Measurements from ENCODE around the gene MGME1. TPM values are rescaled to one million over a fixed set of nuclear protein-coding genes. Genes with fewer than 3 reads are reported as not detected.

MGME1 gene
- total RNA-seq, 1 experiment from 2014 or later: 56.0 TPM

DNA sequence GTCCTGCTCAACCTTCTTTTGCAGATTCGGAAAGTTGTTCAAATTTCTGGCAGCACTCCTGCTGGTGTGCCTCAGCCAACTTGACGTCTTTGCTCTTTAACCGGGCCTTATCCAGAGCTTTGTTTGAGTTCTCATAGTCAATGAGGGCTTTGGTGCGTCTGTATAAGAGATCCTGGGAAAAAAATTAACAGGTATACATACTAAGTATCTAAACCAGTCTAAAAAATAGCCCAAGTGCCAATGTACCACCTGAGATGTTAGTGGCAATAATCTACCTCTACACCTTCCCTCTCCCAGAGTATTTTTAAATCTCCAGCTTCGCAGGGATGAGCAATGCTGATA lies 21.4 kb upstream of the MGME1 start:
- Mint-ChIP-seq H3K9me3 (no peaks in the 10 kb centered on the region), H3K27ac (0 out of 2 replicates have a peak overlapping the region, but pooled peaks have one; percentile 12), H3K27me3 (ENCODE audit: low read depth) (no peaks in the 10 kb centered on the region), H3K4me1 (peaks cover 13% of the 10 kb centered on the region), H3K36me3 (peaks cover 100% of the 10 kb centered on the region), H3K4me3 (no peak overlapping the region)
- no peak for ATAC-seq
- no peak for DNase-seq (ENCODE audit: low spot score)
- ChIA-PET CTCF (no interaction called here), POLR2A (no interaction called here)
- TF ChIP-seq GTF2I (CRISPR knock-in tag; conservative IDR thresholded peaks at IDR 0.05): no peak
- TF ChIP-seq, protein P1, sequence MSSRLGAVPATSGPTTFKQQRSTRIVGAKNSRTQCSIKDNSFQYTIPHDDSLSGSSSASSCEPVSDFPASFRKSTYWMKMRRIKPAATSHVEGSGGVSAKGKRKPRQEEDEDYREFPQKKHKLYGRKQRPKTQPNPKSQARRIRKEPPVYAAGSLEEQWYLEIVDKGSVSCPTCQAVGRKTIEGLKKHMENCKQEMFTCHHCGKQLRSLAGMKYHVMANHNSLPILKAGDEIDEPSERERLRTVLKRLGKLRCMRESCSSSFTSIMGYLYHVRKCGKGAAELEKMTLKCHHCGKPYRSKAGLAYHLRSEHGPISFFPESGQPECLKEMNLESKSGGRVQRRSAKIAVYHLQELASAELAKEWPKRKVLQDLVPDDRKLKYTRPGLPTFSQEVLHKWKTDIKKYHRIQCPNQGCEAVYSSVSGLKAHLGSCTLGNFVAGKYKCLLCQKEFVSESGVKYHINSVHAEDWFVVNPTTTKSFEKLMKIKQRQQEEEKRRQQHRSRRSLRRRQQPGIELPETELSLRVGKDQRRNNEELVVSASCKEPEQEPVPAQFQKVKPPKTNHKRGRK (CRISPR knock-in tag; IDR thresholded peaks at IDR 0.05; ENCODE audit: borderline replicate concordance): no peak

DNA sequence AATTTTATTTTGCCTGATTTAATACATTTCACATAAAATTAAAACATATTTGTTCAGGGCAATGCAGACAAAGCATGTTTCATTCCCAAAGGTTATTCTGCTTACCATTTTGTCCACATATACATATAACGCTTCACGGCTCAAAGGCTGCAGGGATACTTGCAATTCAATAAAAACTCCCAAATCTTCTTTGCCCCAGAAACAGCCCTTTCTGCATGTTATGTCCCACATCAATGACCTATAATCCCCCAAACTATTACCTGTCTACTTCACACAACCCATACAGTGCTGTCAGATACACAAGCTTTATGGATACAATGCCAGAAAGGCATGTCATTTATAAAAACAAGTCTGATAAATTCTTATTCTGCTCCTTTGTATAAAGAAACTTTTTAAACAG lies 20.4 kb upstream of the MGME1 start:
- ChIA-PET POLR2A (no interaction called here), CTCF (interaction anchor here (1.5 kb wide), 1 partner anchor 9 kb away, joined by 4 read pairs; no protein-coding TSS in a partner anchor)
- DNase-seq (ENCODE audit: low spot score) (no peak), ATAC-seq (no peak)
- H3K27ac Mint-ChIP-seq: 0 out of 2 replicates have a peak overlapping the region, but pooled peaks have one; percentile 16
- peaks cover 100% of the 10 kb centered on the region for H3K36me3 Mint-ChIP-seq
- H3K27me3 Mint-ChIP-seq (ENCODE audit: low read depth): no peaks in the 10 kb centered on the region
- no peak overlapping the region for H3K4me3 Mint-ChIP-seq
- peaks cover 11% of the 10 kb centered on the region for H3K4me1 Mint-ChIP-seq
- TF ChIP-seq ZNF232 (CRISPR knock-in tag; IDR thresholded peaks at IDR 0.05) (no peak), NFYB (CRISPR knock-in tag; conservative IDR thresholded peaks at IDR 0.05; ENCODE audit: low read depth) (no peak), CBFB (CRISPR knock-in tag; IDR thresholded peaks at IDR 0.05; ENCODE audit: low read depth) (no peak)
- TF ChIP-seq, protein P2, sequence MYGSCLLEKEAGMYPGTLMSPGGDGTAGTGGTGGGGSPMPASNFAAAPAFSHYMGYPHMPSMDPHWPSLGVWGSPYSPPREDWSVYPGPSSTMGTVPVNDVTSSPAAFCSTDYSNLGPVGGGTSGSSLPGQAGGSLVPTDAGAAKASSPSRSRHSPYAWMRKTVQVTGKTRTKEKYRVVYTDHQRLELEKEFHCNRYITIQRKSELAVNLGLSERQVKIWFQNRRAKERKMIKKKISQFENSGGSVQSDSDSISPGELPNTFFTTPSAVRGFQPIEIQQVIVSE (CRISPR knock-in tag; IDR thresholded peaks at IDR 0.05; ENCODE audit: borderline replicate concordance): no peak
- H3K9me3 Mint-ChIP-seq: no peaks in the 10 kb centered on the region

DNA sequence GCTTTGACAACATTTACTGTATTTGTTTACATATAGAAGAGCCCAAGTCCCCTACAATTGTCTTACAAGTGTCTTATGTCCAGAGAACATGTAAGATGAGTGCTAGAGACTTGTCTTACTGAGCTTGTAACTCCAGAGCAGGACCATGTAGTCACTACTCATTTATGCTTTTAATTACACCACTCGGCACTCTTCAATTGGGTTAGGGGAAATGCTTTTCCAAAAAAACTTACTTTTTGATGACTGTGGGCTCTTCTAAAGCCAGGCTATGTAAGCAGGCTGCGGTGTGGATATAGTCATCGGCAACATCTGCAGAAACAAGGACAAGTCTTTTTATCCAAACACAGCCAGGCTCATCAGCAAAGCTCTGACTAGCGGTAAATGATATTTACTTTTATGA lies 18.9 kb upstream of the MGME1 start:
- peaks cover 100% of the 10 kb centered on the region for H3K36me3 Mint-ChIP-seq
- ChIA-PET POLR2A (no interaction called here), CTCF (interaction anchor here (1.5 kb wide), 1 partner anchor 11 kb away, joined by 4 read pairs; no protein-coding TSS in a partner anchor)
- no peaks in the 10 kb centered on the region for H3K9me3 Mint-ChIP-seq
- DNase-seq (ENCODE audit: low spot score) (no peak), ATAC-seq (no peak)
- H3K4me1 Mint-ChIP-seq: peaks cover 2% of the 10 kb centered on the region; the same call in 1 of the 2 replicates
- H3K4me3 Mint-ChIP-seq: no peak overlapping the region
- no peaks in the 10 kb centered on the region for H3K27me3 Mint-ChIP-seq (ENCODE audit: low read depth)
- H3K27ac Mint-ChIP-seq: peak overlapping the region; percentile 26; the same call in 1 of the 2 replicates
- no peak for TF ChIP-seq NR2C2 (CRISPR knock-in tag; IDR thresholded peaks at IDR 0.05)
- TF ChIP-seq NR1H2 (CRISPR knock-in tag; IDR thresholded peaks at IDR 0.05): no peak
- TF ChIP-seq GTF2I (CRISPR knock-in tag; conservative IDR thresholded peaks at IDR 0.05): no peak
- TF ChIP-seq, protein P3, sequence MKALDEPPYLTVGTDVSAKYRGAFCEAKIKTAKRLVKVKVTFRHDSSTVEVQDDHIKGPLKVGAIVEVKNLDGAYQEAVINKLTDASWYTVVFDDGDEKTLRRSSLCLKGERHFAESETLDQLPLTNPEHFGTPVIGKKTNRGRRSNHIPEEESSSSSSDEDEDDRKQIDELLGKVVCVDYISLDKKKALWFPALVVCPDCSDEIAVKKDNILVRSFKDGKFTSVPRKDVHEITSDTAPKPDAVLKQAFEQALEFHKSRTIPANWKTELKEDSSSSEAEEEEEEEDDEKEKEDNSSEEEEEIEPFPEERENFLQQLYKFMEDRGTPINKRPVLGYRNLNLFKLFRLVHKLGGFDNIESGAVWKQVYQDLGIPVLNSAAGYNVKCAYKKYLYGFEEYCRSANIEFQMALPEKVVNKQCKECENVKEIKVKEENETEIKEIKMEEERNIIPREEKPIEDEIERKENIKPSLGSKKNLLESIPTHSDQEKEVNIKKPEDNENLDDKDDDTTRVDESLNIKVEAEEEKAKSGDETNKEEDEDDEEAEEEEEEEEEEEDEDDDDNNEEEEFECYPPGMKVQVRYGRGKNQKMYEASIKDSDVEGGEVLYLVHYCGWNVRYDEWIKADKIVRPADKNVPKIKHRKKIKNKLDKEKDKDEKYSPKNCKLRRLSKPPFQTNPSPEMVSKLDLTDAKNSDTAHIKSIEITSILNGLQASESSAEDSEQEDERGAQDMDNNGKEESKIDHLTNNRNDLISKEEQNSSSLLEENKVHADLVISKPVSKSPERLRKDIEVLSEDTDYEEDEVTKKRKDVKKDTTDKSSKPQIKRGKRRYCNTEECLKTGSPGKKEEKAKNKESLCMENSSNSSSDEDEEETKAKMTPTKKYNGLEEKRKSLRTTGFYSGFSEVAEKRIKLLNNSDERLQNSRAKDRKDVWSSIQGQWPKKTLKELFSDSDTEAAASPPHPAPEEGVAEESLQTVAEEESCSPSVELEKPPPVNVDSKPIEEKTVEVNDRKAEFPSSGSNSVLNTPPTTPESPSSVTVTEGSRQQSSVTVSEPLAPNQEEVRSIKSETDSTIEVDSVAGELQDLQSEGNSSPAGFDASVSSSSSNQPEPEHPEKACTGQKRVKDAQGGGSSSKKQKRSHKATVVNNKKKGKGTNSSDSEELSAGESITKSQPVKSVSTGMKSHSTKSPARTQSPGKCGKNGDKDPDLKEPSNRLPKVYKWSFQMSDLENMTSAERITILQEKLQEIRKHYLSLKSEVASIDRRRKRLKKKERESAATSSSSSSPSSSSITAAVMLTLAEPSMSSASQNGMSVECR (CRISPR knock-in tag; IDR thresholded peaks at IDR 0.05; ENCODE audit: borderline replicate concordance): no peak
- TF ChIP-seq, protein P4, sequence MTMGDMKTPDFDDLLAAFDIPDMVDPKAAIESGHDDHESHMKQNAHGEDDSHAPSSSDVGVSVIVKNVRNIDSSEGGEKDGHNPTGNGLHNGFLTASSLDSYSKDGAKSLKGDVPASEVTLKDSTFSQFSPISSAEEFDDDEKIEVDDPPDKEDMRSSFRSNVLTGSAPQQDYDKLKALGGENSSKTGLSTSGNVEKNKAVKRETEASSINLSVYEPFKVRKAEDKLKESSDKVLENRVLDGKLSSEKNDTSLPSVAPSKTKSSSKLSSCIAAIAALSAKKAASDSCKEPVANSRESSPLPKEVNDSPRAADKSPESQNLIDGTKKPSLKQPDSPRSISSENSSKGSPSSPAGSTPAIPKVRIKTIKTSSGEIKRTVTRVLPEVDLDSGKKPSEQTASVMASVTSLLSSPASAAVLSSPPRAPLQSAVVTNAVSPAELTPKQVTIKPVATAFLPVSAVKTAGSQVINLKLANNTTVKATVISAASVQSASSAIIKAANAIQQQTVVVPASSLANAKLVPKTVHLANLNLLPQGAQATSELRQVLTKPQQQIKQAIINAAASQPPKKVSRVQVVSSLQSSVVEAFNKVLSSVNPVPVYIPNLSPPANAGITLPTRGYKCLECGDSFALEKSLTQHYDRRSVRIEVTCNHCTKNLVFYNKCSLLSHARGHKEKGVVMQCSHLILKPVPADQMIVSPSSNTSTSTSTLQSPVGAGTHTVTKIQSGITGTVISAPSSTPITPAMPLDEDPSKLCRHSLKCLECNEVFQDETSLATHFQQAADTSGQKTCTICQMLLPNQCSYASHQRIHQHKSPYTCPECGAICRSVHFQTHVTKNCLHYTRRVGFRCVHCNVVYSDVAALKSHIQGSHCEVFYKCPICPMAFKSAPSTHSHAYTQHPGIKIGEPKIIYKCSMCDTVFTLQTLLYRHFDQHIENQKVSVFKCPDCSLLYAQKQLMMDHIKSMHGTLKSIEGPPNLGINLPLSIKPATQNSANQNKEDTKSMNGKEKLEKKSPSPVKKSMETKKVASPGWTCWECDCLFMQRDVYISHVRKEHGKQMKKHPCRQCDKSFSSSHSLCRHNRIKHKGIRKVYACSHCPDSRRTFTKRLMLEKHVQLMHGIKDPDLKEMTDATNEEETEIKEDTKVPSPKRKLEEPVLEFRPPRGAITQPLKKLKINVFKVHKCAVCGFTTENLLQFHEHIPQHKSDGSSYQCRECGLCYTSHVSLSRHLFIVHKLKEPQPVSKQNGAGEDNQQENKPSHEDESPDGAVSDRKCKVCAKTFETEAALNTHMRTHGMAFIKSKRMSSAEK (CRISPR knock-in tag; IDR thresholded peaks at IDR 0.05; ENCODE audit: borderline replicate concordance): no peak
- TF ChIP-seq, protein P5, sequence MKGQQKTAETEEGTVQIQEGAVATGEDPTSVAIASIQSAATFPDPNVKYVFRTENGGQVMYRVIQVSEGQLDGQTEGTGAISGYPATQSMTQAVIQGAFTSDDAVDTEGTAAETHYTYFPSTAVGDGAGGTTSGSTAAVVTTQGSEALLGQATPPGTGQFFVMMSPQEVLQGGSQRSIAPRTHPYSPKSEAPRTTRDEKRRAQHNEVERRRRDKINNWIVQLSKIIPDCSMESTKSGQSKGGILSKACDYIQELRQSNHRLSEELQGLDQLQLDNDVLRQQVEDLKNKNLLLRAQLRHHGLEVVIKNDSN (CRISPR knock-in tag; IDR thresholded peaks at IDR 0.05): no peak
- no peak for TF ChIP-seq GRHL2 (CRISPR knock-in tag; IDR thresholded peaks at IDR 0.05; ENCODE audit: insufficient replicate concordance, severe bottlenecking)
- TF ChIP-seq NFYB (CRISPR knock-in tag; conservative IDR thresholded peaks at IDR 0.05; ENCODE audit: low read depth): no peak
